ENCODE results near the gene PNMA3.
"Not testable (repeated sequence)": the region's sequence is repeated elsewhere in the genome, so short reads cannot be mapped to it uniquely, and the experiment has no call there.

The PNMA3 gene, protein sequence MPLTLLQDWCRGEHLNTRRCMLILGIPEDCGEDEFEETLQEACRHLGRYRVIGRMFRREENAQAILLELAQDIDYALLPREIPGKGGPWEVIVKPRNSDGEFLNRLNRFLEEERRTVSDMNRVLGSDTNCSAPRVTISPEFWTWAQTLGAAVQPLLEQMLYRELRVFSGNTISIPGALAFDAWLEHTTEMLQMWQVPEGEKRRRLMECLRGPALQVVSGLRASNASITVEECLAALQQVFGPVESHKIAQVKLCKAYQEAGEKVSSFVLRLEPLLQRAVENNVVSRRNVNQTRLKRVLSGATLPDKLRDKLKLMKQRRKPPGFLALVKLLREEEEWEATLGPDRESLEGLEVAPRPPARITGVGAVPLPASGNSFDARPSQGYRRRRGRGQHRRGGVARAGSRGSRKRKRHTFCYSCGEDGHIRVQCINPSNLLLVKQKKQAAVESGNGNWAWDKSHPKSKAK

DNA sequence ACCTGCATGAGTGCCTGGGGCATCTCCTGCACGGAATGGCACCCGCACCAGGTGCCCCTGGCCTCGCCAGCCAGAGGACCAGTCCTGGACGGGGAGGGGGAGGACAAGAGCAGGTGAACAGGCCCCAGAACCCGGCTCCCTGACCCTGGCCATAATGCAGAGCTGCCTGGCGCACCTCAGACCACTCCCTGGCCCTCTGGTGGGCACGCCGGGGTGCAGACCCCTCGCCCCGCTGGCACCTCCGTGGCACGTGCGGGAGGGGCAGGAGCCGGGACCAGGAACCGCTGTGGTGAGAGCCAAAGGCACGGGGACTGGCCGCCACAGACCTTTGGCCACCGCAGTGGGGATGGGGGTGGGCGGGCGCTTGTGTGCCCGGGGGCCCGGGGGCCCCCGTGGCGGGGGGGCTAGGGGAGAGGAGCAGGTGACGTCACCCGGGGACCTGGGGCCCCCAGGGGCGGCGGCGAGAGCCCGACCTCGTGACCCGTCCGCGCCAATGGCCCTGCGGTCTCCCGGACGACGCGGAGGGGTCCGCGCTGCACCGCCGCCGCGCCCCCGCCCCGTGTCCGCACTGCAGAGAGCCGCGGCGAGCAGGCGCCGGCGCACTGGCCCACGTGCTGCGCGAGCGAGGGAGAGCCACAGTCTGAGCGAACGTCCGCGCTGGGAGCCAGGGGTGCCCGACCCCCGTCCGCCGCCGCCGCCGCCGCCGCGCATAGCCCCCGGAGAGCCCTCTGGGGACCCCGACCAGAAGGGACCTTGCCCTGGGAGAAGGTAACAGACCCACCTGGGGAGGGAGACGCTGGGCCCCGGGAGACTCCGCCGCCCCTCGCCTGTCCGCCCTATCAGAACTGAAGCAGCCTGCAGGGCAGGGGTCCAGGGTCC lies at the start of gene PNMA3:
PNMA3 (plus strand) TSS at position 600 of the 879 bp plus-strand sequence. CDS start 586 bp downstream, outside the sequence.
- H3K27ac ChIP-seq, result no peak within 1 kb of the TSS
- no peak for DNase-seq (ENCODE audit: low read depth, low spot score)

DNA sequence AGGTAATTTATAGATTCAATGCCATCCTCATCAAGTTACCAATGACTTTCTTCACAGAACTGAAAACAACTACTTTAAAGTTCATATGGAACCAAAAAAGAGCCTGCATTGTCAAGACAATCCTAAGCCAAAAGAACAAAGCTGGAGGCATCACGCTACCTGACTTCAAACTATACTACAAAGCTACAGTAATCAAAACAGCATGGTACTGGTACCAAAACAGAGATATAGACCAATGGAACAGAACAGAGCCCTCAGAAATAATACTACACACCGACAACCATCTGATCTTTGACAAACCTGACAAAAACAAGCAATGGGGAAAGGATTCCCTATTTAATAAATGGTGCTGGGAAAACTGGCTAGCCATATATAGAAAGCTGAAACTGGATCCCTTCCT lies 39.1 kb upstream of the PNMA3 start:
- H3K27ac ChIP-seq; DNase-seq (ENCODE audit: low read depth, low spot score): not testable (repeated sequence)

DNA sequence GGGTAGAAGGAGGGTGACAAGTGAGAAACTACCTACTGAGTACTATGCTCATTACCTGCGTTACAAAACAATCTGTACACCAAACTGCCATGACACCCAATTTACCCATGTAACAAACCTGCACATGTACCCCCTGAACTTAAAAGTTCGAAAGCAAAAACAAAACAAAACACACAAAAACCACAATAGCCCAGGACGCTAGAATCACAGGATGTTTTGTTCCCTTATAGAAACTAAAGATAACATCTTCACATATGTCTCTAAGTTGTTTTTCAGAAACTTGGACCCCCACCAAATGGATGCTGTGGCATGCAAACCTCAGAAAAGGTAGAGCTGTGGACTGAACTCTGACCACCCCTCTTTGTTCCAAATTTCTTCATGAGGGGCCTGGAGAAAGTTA lies 37.1 kb upstream of the PNMA3 start:
- no peak overlapping the region for H3K27ac ChIP-seq
- DNase-seq (ENCODE audit: low read depth, low spot score), result no peak

DNA sequence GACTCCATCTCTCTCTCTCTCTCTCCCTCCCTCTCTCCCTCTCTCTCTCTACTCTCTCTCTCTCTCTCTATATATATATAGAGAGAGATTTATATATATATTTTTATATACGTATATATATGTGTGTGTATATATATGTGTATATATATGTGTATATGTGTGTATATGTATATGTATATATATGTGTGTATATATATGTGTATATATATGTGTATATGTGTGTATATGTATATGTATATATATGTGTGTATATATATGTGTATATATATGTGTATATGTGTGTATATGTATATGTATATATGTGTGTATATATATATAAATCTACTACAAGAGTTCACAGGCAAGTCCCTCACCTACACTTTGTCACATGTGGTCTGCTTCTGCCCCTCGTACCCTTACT lies 29.8 kb upstream of the PNMA3 start:
- DNase-seq (ENCODE audit: low read depth, low spot score); H3K27ac ChIP-seq: not testable (repeated sequence)

DNA sequence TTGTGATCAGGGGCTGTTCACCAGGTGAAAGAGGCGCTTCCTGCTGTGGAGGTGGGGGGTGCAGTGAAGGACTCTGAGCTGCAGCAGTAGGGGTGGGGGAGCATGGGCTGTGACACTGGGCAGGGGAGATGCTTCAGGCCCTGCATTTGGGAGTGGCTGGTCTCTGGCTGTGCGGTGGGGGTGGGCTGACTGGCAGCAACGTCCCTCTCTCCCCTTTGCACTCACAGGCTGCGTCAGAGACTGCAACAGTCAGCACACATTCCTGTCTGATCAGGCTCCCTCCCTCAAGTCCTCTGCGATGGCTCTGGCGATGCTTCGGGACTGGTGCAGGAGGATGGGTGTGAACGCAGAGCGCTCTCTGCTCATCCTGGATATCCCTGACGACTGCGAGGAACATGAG lies 27.8 kb upstream of the PNMA3 start:
- H3K27ac ChIP-seq; DNase-seq (ENCODE audit: low read depth, low spot score): not testable (repeated sequence)

DNA sequence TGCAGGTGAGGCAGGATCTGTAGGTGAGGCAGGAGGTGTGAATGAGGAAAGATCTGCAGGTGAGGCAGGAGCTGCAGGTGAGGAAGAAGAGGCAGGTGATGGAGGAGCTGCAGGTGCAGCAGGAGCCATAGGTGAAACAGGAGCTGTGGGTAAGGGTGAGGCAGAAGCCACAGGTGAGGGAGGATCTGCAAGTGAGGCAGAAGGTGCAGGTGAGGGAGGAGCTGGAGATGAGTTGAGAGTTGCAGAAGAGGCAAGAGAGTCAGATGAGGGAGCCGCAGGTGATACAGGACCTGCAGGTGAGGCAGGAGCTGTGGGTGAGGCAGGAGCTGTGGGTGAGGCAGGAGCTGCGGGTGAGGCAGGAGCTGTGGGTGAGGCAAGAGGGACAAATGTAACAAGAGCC lies 27.1 kb upstream of the PNMA3 start:
- no peak for DNase-seq (ENCODE audit: low read depth, low spot score)
- no peak overlapping the region for H3K27ac ChIP-seq

DNA sequence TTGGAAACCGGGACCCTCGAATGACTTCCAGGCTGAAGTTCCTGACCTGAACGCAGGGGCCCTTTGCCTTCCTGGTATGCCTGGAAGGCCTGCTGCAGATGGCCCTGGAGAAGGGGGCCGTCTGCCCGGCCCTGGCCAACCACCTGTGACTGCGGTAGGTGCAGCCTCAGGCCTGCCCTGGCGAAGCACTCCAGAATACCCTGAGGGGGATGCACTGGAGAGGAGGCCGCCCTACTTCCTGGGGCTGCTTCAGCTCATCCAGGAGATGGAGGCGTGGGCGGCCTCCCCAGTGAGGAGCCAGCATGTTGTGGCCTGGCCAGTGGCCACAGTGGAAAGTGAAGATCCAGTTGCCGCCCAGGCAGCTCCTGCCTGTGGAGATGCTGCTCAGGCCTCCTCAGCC lies 26.4 kb upstream of the PNMA3 start:
- no peak for DNase-seq (ENCODE audit: low read depth, low spot score)
- H3K27ac ChIP-seq, result no peak overlapping the region

DNA sequence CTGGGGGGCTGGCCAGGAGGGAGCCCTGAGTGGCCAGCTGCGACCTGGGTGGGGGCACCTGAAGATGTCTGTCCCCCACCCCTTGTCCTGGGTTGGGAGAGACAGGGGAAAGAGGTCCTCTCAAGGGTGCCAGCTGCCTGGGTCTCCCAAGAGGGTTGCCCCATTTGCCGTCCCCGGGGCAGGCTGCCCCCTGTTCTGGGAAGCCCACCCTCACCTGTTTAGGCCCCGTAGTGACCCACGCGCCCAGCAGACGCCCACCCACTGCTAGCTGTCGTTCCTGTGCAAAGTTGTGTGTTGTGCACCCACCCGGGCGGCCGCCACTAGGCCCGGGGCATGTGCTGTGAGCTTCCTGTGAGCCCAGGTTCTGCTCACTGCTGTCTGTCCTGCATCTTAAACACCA lies 25.5 kb upstream of the PNMA3 start:
- DNase-seq (ENCODE audit: low read depth, low spot score), result no peak
- no peak overlapping the region for H3K27ac ChIP-seq

DNA sequence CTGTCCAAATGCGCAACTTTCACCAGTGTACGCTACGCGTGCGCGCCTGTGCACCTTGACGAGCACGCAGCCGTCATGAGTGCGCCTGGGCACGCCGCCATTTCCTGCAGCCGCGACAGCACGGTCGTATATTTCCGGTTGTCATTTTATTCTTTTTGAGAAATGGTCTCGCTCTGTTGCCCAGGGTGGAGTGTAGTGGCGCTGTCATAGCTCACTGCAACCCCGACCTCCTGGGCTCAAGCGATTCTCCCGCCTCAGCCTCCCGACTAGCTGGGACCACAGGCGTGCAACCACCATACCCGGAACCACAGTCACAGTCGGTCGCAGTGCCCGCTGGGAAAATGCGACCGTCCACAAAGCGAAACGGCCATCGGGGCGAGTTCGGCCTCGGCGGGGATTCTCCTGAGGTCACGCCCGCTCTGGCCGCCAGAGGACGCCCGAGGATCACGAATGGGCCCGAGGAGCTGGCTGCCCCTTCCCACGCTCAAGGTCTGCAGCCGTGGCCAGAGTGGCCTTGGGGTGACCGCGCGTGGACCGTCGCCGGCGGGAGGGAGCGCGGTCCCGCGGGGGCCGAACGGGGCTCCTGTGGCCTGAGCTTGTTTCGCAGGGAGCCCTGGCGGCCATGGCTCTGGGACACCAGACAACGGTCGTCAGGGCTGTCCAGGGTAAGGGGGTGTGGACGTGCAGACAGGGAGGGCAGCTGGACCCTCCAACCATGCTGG lies 23.7 kb upstream of the PNMA3 start:
- H3K27ac ChIP-seq, result no peak overlapping the region
- DNase-seq (ENCODE audit: low read depth, low spot score), result no peak

DNA sequence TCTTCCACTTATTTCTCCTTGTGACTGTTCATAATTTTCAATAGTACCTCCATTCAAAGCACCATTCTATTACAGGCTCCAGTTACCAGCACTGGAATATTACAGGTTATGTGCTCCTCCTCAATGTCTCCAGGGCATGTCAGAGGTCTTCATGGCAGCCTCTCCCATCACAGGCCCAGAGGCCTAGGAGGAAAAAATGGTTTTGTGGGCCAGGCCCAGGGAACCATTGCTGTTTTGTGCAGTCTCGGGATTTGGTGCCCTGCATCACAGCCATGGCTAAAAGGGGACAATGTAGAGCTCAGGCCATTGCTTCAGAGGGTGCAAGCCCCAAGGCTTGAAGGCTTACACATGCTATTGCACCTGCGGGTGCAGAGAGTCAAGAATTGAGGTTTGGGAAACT lies 7.2 kb upstream of the PNMA3 start:
- no peak overlapping the region for H3K27ac ChIP-seq
- DNase-seq (ENCODE audit: low read depth, low spot score), result no peak

DNA sequence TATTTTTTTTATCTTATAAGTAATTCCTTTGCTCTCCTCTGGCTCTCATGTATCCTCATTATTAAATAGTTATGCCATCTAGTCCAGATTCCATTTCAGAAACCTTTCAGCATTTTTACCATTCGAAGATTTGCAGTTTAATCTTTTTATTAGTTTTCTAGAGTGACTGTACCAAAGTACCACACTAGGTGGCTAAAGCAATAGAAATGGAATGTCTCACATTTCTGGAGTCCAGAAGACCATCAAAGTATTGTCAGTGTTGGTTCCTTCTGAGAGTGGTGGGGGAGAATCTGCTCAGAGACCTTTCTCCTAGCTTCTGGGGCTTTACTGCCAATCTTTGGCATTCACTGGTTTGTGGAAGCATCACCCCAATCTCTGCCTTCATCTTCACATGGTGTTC lies 3.7 kb upstream of the PNMA3 start:
- no peak for DNase-seq (ENCODE audit: low read depth, low spot score)

DNA sequence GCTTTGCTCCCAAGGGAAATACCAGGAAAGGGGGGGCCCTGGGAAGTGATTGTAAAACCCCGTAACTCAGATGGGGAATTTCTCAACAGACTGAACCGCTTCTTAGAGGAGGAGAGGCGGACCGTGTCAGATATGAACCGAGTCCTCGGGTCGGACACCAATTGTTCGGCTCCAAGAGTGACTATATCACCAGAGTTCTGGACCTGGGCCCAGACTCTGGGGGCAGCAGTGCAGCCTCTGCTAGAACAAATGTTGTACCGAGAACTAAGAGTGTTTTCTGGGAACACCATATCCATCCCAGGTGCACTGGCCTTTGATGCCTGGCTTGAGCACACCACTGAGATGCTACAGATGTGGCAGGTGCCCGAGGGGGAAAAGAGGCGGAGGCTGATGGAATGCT lies 1.0 kb downstream of the PNMA3 start:
- no peak overlapping the region for H3K27ac ChIP-seq
- no peak for DNase-seq (ENCODE audit: low read depth, low spot score)

More for the DNA sequence above, 3.7 kb upstream of the PNMA3 start:
- H3K27ac ChIP-seq, result no peak overlapping the region

DNA sequence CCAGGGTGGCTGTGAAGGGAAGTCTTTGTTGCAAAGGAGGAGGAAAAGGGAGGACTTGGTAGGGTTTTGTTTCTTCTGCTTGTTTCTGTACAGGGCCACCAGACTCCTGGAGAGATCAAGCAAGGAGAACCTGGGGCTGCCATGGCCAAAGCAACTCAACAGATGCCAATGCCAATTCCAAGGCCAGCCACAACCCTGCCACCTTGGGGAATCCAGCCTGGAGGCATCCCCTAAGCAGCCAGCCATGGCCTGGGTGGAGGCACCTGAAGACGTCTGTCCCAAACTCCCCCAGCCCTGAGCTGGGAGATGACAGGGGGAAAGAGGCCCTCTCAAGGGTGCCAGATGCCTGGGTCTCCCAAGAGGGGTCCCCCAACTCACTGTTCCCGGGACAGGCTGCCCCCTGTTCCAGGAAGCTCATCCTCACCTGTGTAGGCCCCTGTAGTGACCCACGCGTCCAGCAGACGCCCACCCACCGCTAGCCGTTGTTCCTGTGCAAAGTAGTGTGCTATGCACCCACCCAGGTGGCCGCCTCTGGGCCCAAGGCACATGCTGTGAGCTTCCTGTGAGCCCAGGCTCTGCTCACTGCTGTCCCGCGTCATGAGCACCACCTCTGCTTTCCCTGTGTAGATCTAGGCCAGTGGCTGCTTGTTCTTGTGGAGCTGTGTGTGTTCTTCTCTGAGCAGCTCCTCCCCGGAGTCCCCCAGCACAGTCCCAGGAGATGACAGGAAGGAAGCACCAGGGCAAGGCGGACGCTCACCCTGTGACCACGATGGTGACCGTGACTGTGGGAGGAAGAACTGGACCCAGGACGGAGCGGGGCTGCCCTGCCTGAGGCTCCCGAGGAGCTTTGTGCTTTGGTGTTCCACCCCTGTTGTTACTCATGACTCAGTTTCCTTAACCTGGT lies 3.2 kb downstream of the PNMA3 start:
- H3K27ac ChIP-seq, result no peak overlapping the region
- DNase-seq (ENCODE audit: low read depth, low spot score), result no peak

DNA sequence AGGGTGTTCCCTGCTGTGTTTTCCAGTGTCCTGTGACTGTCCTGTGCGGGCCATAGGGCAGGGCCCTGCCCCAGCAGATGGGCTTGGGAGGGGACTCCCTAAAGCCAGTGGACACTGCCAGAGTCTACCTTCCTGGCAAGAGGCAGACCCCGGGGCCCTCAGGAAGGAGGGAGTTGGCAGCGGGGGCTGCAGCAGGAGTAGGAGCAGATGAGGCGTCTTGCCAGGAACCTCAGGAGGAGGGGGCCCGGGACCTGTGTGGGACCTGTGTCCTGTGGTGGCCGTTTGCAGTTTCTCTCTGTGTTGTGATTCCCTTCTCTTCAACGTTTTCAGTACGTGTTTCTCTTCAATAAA lies 3.8 kb downstream of the PNMA3 start:
- no peak overlapping the region for H3K27ac ChIP-seq
- DNase-seq (ENCODE audit: low read depth, low spot score), result no peak

DNA sequence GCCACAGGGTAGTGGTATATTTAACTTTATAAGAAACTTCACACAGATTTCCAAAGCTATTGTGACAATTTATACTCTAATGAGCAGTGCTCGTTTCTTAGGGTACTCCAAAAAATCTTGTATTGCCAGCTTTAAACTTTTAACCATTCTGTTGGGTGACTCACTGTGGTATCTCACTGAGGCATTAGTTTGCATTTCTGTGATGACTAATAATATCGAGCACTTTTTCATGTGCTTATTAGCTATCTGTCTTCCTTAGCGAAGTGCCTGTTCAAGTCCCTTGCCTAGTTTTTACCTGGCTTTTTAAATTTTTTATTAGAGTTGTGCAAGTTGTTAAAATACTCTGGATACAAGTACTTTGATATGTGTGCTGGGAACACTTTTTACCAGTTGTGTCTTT lies 5.5 kb downstream of the PNMA3 start:
- H3K27ac ChIP-seq, result no peak overlapping the region
- no peak for DNase-seq (ENCODE audit: low read depth, low spot score)

DNA sequence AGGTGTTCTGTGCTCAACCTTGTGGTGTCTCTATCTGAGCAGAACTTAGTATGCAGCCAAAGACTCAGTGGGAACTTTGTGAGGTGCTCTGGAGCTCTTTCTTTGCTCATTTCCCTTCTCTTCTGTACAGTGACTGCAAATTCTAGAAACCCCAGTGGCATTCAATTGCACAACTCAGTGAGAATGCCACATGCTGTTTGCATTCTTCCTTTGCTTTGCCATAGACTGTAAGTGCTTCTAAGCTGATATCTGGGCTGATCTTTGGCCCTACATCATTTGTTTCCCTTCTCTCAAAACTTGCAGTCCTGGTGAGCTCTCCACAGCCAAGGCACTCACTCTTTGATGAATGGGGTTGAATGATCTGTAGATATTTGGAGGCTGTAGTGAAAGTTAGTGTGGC lies 7.0 kb downstream of the PNMA3 start:
- H3K27ac ChIP-seq, result no peak overlapping the region
- DNase-seq (ENCODE audit: low read depth, low spot score), result no peak

DNA sequence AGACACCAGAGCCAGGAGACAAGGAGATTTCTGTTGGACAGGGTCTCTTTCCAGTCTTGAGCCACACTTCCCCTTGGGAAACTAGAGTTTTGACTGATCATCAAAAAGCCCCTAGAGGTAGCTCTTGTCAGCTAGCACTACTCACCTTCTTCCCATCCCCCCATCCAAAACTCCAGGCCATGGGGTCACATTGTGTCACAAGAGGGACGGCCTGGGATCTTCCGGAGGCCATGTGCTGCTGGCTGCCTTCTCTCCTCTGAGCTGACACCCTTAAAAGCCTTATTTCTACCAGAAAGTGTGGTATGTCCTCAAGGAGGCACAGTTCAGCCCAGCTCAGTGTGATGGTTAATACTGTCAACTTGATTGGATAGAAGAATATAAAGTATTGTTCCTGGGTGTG lies 7.8 kb downstream of the PNMA3 start:
- H3K27ac ChIP-seq, result no peak overlapping the region

DNA sequence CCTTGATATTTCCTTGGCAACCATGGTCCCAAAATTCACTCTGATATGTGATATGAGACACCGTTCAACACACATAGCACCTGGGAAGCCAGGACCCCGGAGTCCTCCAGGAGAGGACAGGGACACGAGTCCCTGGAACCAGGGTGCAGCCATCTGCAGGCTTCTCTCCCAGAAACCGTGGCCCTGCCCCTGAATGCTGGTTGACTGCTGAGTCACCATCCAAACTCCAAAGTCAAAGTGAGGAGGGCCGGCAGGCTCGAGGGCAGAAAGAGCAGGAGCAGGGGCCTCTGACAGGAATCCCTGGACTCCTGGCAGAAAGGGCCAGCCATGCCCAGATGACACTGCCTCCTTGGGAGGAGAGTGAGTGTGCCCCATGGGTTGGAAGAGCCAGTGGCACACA lies 9.1 kb downstream of the PNMA3 start:
- no peak overlapping the region for H3K27ac ChIP-seq

More for the DNA sequence above, 7.8 kb downstream of the PNMA3 start:
- DNase-seq (ENCODE audit: low read depth, low spot score), result no peak

DNA sequence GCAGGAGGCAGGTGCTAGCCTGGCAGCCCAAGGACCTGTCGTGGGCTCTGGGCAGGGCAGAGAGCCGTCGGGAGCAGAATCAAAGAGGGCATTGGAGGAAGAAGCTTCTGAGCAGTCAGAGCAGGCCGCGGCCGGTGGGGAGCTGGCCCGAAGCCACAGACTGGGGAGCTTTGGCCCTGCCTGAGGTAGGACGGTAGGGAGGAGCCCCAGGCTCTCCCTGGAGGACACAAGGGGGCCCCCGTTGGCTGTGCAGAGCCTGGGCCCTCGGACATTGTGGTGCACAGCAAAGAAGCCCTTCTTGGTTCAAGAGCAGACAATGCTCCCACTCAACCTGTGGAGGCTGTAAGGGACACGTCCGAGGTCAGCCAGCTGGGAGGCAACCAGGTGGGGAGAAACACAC lies 10.1 kb downstream of the PNMA3 start:
- DNase-seq (ENCODE audit: low read depth, low spot score); H3K27ac ChIP-seq: not testable (repeated sequence)

More for the DNA sequence above, 9.1 kb downstream of the PNMA3 start:
- DNase-seq (ENCODE audit: low read depth, low spot score), result no peak

Measured in epithelial cell of prostate (primary cell).